ENCODE results near the gene XPO6.
A peak's percentile ranks its signal among the peaks of the same experiment; 100 is the strongest.

The XPO6 gene

DNA sequence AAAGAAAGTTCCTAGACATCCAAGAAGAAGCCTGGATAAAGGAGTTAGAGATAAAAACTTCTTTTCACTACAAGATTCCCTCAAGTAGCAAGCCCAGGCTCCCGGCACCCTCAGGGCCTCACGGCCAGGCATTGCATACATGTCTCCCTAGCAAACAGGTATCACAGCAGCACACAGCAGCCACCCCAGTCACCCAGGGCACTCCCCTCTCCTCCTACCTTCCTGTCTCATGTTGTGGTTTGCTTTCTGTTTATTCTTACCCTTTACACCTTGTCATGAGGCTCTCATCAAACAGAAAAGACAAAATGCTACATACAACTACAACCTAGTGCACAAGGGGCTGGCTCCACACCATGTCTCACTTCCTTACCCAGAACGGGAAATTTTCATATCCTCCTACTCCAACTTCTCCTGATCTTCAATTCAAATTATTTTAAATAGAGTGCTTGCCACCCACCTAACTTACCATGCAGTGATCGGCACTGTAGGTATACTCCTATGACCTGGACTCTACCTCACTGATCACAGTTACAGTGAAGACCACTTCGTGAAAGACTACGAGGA lies 42.7 kb downstream of the XPO6 start:
- H3K9me3 Mint-ChIP-seq, result no peaks in the 10 kb centered on the region
- H3K4me3 Mint-ChIP-seq, result peak overlapping the region; percentile 14
- H3K27me3 Mint-ChIP-seq, result no peaks in the 10 kb centered on the region
- H3K27ac Mint-ChIP-seq, result peak overlapping the region; percentile 73
- H3K4me1 Mint-ChIP-seq (ENCODE audit: low read depth), result peaks cover 37% of the 10 kb centered on the region
- intact Hi-C loops (cut with micrococcal nuclease), result loop anchor here (5.0 kb wide), 1 partner anchor 62 kb away; no protein-coding TSS in a partner anchor
- peaks cover 80% of the 10 kb centered on the region for H3K36me3 Mint-ChIP-seq (ENCODE audit: low read depth)

DNA sequence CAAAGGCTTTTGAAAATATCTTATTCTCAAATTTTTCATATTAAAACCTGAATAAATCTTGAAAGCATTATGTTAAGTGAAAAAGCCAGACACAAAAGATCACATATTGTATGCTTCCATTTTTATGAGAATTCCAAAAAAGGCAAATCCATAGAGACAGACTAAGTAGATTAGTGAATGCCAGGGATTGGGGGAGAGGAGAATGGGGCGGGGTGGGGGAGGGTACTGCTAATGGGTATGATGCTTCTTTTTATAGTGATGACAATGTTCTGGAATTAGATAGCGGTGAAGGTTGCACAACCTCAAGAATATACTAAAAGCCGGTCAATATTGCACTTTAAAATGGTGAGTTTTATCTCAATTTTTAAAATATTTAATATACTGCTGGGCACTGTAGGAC lies 44.0 kb downstream of the XPO6 start:
- peaks cover 78% of the 10 kb centered on the region for H3K36me3 Mint-ChIP-seq (ENCODE audit: low read depth)
- peaks cover 48% of the 10 kb centered on the region for H3K4me1 Mint-ChIP-seq (ENCODE audit: low read depth)
- H3K27ac Mint-ChIP-seq, result no peak overlapping the region
- H3K9me3 Mint-ChIP-seq, result no peaks in the 10 kb centered on the region
- H3K4me3 Mint-ChIP-seq, result no peak overlapping the region
- intact Hi-C loops (cut with micrococcal nuclease), result loop anchor here (5.0 kb wide), 1 partner anchor 60 kb away; no protein-coding TSS in a partner anchor
- H3K27me3 Mint-ChIP-seq, result no peaks in the 10 kb centered on the region

DNA sequence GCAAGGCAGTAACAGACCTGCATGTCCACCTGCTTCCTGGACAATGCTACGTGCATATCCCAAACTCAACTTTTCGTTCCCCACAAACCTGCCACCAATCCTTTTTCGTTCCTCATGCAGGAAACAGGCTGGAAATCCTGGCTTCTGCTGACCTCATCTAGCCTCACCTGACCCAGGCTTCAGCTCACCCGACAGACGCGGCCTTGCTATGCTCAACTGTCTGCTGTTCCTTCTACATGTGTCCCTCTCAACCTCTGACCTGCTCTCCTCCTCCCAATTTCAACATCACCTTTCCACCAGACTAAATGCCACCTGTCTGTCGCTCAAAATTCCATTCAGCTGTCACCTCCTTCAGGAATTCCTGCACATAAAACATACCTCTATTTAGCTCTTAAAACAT lies 44.5 kb downstream of the XPO6 start:
- Mint-ChIP-seq H3K27ac (no peak overlapping the region), H3K27me3 (no peaks in the 10 kb centered on the region), H3K9me3 (no peaks in the 10 kb centered on the region), H3K36me3 (ENCODE audit: low read depth) (peaks cover 78% of the 10 kb centered on the region), H3K4me3 (no peak overlapping the region), H3K4me1 (ENCODE audit: low read depth) (peaks cover 50% of the 10 kb centered on the region)
- intact Hi-C loops (cut with micrococcal nuclease), result loop anchor here (5.0 kb wide), 1 partner anchor 60 kb away; no protein-coding TSS in a partner anchor

DNA sequence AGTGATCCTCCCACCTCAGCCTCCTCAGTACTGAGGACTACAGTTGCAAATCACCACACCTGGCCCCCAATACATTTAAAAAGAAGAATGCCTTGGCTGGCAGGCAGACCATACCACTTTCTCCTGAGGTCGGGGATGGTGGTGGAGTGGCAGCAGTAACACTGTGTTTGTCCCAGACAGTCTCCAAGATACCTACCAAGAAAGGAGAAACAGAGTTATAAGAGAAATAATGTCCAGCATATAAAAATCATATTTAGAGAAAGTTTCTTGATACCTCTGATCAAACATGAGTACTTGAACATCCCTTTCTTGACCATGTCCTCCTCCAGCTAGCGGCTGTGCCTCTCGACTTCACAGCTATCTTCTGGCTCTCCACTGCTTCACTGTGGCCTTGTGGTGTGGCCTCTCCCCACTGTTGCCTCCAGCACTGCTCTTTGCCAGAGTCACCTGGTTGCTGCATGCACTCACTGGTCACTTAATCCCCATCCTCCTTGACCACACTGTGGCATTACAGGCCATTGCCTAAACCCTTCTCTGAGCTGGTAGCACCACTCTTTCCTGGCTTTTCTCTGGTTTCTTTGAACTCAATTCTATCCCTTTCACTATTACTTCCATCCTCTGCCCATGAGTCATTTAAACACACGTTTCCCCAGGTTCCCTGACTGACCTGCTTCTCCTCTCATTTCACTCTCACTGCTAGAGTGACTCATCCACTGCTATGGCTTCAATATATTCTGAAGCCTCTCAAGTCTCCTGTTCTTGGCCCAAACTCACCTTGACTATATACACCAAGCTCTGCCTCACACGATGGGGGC lies 45.2 kb downstream of the XPO6 start:
- Mint-ChIP-seq H3K27me3 (no peaks in the 10 kb centered on the region), H3K4me1 (ENCODE audit: low read depth) (peaks cover 56% of the 10 kb centered on the region)
- intact Hi-C loops (cut with micrococcal nuclease), result loop anchor here (5.0 kb wide), 1 partner anchor 59 kb away; no protein-coding TSS in a partner anchor

DNA sequence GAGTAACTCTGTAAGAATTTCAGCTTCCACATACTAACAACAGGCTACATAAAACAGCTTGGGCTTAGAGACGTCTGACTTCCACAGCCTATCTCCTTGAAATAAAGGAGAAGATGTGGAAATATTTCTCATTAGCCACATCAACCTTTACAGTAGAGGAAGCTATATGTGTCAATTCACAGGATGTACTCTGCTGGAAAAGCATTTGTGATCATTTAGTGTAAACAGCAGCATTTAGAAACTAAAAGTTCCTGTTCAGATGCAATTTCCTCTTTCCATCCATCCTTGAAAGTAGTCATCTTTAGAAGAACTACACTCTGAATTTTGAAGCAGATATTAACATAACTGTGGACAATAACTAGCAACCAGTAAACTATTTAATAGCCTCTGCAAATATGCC lies 46.2 kb downstream of the XPO6 start:
- intact Hi-C loops (cut with micrococcal nuclease), result loop anchor here (5.0 kb wide), 1 partner anchor 58 kb away; no protein-coding TSS in a partner anchor
- Mint-ChIP-seq H3K27ac (peak overlapping the region; percentile 35), H3K4me1 (ENCODE audit: low read depth) (peaks cover 57% of the 10 kb centered on the region), H3K36me3 (ENCODE audit: low read depth) (peaks cover 79% of the 10 kb centered on the region), H3K4me3 (no peak overlapping the region), H3K27me3 (no peaks in the 10 kb centered on the region), H3K9me3 (no peaks in the 10 kb centered on the region)

More for the DNA sequence above, 45.2 kb downstream of the XPO6 start:
- no peak overlapping the region for H3K27ac Mint-ChIP-seq
- H3K4me3 Mint-ChIP-seq, result no peak overlapping the region
- H3K9me3 Mint-ChIP-seq, result no peaks in the 10 kb centered on the region
- H3K36me3 Mint-ChIP-seq (ENCODE audit: low read depth), result peaks cover 76% of the 10 kb centered on the region

DNA sequence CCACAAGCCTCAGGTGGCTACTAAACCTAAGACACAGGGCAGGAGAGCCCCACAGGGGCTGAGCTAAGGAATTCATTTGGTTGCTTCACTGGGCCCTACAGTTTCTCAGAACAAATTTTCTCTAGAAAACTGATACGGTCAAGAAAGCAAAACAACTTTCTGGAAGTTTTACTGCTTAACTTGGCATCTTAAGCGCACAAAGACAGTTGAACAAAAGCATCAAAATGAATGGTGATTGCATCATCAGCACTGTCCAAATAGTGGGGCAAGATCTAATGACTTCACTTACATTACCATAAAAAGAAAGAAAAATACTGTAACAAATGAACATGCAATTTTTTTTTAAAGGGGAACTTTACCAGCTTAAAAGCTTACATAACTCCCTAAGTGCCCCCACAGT lies 47.6 kb downstream of the XPO6 start:
- intact Hi-C loops (cut with micrococcal nuclease), result no loop called here
- peaks cover 56% of the 10 kb centered on the region for H3K4me1 Mint-ChIP-seq (ENCODE audit: low read depth)
- no peak overlapping the region for H3K4me3 Mint-ChIP-seq
- peaks cover 82% of the 10 kb centered on the region for H3K36me3 Mint-ChIP-seq (ENCODE audit: low read depth)
- H3K9me3 Mint-ChIP-seq, result no peaks in the 10 kb centered on the region
- no peaks in the 10 kb centered on the region for H3K27me3 Mint-ChIP-seq
- H3K27ac Mint-ChIP-seq, result no peak overlapping the region

DNA sequence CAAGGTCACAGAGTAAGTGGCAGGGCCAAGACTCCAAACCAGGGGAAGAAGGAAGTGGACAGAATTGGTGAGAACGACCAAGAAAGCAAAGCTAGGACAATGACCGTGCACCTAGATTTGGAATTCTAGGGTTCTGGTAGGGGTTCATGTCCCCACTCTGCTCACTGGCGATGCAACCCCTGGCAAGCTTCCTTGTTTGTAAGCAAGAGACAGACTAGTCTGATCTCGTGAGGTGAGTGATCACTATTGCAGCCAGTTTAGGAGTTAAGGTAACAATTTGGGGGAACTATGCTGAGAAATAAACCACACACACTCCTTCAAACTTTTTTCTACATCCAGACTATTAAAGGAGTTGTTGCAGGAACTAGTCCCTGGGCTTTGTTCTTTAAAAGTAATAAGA lies 48.1 kb downstream of the XPO6 start:
- intact Hi-C loops (cut with micrococcal nuclease), result no loop called here
- Mint-ChIP-seq H3K27me3 (no peaks in the 10 kb centered on the region), H3K4me1 (ENCODE audit: low read depth) (peaks cover 56% of the 10 kb centered on the region), H3K36me3 (ENCODE audit: low read depth) (peaks cover 82% of the 10 kb centered on the region), H3K4me3 (no peak overlapping the region), H3K27ac (peak overlapping the region; percentile 65), H3K9me3 (no peaks in the 10 kb centered on the region)

DNA sequence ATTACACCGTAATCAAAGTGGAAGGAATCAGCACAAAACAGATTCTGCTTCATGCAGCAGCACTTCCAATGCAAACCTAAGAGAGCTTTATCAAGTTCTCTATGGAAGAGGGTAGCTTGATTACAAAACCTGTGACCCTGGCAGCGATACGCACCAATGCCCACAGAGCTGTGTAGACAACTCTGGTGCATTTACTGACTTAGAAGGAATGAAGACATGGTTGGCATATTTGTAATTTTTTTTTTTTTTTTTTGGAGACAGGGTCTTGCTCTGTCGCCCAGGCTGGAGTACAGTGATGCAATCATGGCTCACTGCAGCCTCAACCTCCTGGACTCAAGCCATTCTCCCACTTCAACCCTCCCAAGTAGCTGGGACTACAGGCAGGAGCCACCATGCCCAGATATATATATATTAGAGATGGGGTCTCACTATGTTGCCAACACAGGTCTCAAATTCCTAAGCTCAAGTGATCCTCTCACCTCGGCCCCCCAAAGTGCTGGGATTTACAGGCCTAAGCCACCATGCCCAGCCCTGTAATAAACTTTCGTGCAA lies 49.4 kb downstream of the XPO6 start:
- no peak overlapping the region for H3K27ac Mint-ChIP-seq

DNA sequence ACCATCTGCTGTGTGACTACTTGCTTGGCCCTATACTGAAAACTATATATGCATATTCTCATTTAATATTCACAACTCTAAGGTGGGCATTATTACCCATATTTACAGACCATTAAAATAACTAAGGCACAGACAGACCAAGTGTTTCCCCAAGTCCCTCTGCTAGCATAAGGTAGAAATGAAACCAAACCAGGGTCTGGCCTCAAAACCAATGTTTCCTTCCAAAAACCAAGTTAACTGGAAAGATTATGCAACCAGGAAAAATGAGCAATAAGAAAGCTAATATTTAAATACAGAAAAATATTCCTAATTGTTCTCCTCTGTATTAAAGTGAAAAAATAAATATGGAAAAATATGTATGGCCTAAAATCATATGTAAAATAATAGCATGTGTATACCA lies 50.1 kb downstream of the XPO6 start:
- peaks cover 51% of the 10 kb centered on the region for H3K4me1 Mint-ChIP-seq (ENCODE audit: low read depth)
- no peaks in the 10 kb centered on the region for H3K27me3 Mint-ChIP-seq
- H3K27ac Mint-ChIP-seq, result no peak overlapping the region
- H3K9me3 Mint-ChIP-seq, result no peaks in the 10 kb centered on the region
- peaks cover 79% of the 10 kb centered on the region for H3K36me3 Mint-ChIP-seq (ENCODE audit: low read depth)
- no peak overlapping the region for H3K4me3 Mint-ChIP-seq
- intact Hi-C loops (cut with micrococcal nuclease), result no loop called here

More for the DNA sequence above, 49.4 kb downstream of the XPO6 start:
- peaks cover 58% of the 10 kb centered on the region for H3K4me1 Mint-ChIP-seq (ENCODE audit: low read depth)
- intact Hi-C loops (cut with micrococcal nuclease), result no loop called here
- no peaks in the 10 kb centered on the region for H3K9me3 Mint-ChIP-seq
- H3K36me3 Mint-ChIP-seq (ENCODE audit: low read depth), result peaks cover 79% of the 10 kb centered on the region
- H3K4me3 Mint-ChIP-seq, result no peak overlapping the region
- H3K27me3 Mint-ChIP-seq, result no peaks in the 10 kb centered on the region

DNA sequence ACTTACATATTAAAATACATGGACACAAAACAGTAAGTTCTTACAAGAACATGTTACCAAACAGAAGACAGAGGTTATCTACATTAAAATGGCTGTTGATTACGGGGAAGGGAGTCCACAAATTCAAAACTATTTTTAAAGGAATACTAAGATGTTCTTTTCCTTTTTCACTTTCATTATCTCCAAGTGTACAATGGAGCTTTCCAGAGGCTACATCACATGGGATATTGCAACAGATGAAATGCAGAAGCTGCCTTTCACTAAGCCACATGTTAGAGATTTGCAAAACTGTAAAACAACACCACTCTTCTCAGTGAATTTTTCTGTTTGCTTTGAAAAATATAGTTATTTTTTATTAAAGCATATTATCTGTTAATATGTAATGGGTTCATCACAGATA lies 53.6 kb downstream of the XPO6 start:
- Mint-ChIP-seq H3K9me3 (no peaks in the 10 kb centered on the region), H3K27me3 (no peaks in the 10 kb centered on the region), H3K27ac (peak overlapping the region; percentile 65), H3K4me3 (peak overlapping the region; percentile 45), H3K36me3 (ENCODE audit: low read depth) (peaks cover 85% of the 10 kb centered on the region), H3K4me1 (ENCODE audit: low read depth) (peaks cover 43% of the 10 kb centered on the region)
- intact Hi-C loops (cut with micrococcal nuclease), result loop anchor here (2.0 kb wide), 1 partner anchor 53 kb away; the partner anchor contains the start of gene XPO6

DNA sequence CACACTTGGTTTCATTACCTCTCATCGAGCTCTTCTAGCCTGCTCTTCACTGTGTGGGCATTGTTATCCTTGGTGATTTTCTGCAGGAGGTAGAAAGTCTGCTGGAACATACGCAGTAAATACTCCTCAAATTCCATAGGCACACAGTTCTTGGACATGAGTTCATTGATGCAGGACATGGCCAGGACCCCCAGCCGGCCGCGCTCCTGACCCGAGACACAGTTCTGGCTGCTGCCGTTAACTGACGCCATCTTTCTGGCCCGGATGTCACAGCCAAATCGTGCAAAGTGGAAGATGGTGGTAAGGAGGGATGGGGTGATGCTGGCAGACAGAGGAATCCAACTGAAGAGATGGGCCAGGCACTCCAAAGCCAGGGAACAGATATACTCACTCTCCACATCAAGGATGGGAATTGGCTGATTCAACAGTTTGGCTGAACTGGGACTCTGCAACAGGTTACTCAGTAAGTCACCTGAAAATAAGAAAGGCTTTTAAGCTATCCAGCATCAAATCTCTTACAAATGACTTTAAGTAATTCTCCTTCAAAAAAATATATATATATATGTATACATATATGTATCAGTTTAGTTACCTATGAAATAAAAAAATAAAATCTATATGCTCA lies 55.6 kb downstream of the XPO6 start:
- Mint-ChIP-seq H3K36me3 (ENCODE audit: low read depth) (peaks cover 92% of the 10 kb centered on the region), H3K4me3 (no peak overlapping the region), H3K9me3 (no peaks in the 10 kb centered on the region), H3K27me3 (no peaks in the 10 kb centered on the region), H3K27ac (peak overlapping the region; percentile 40), H3K4me1 (ENCODE audit: low read depth) (peaks cover 34% of the 10 kb centered on the region)
- intact Hi-C loops (cut with micrococcal nuclease), result no loop called here

DNA sequence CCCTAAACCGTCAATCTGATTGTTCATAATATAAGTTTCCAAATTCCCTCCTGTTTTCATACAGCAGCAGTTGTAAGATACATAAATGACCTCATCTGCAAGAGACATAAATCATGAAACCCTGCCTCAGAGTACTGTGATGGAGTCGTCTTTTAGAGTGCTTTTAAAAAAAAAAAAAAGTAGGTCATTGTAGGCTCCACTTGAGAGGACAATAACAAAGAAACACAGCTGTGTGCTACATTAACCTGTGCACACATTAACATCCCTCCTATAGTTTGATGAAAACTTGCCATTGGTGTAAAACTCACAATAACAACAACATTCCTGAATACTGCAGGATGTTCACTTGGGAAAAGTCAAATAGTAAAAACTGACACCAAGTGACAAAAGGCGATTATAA lies 56.5 kb downstream of the XPO6 start:
- Mint-ChIP-seq H3K36me3 (ENCODE audit: low read depth) (peaks cover 92% of the 10 kb centered on the region), H3K4me3 (no peak overlapping the region), H3K4me1 (ENCODE audit: low read depth) (peaks cover 42% of the 10 kb centered on the region)

DNA sequence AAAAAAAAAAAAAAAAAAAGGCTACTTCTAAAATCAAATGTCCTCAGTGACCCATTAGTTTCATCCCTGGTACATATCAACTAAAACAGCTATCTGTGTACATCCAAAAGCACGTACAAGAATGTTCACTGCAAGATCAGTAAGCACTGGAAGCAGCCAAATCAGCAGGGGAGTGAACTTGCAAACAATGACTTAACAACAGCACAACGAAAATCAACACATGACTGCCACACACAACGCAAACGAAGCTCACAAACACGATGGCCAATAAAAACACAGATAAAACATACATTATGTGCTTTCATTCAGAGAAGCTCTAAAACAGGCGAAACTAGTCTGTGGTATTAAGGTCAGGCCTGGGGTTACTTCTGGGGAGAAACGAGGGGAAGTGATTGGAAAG lies 60.6 kb downstream of the XPO6 start:
- H3K36me3 Mint-ChIP-seq (ENCODE audit: low read depth), result peaks cover 97% of the 10 kb centered on the region
- H3K4me3 Mint-ChIP-seq, result no peak overlapping the region
- no peaks in the 10 kb centered on the region for H3K9me3 Mint-ChIP-seq
- intact Hi-C loops (cut with micrococcal nuclease), result no loop called here
- H3K27me3 Mint-ChIP-seq, result no peaks in the 10 kb centered on the region
- peaks cover 29% of the 10 kb centered on the region for H3K4me1 Mint-ChIP-seq (ENCODE audit: low read depth)
- H3K27ac Mint-ChIP-seq, result no peak overlapping the region

More for the DNA sequence above, 56.5 kb downstream of the XPO6 start:
- H3K27ac Mint-ChIP-seq, result no peak overlapping the region
- H3K9me3 Mint-ChIP-seq, result no peaks in the 10 kb centered on the region
- H3K27me3 Mint-ChIP-seq, result no peaks in the 10 kb centered on the region
- intact Hi-C loops (cut with micrococcal nuclease), result no loop called here

Measured in dendritic cell treated with granulocyte-macrophage colony-stimulating factor and Interleukin-4, amounts not matched to agents 40 ng/mL and 50 ng/mL, for 4 days (primary cell).